GM19193 (cell line): ENCODE results near the gene NAPSA.
A peak's percentile ranks its signal among the peaks of the same experiment; 100 is the strongest.

Experiments
- POLR2A ChIP-seq: IDR thresholded peaks from 4 replicates; pipeline ENCODE4 v1.6.1; 2011; ENCODE audit not compliant: insufficient read depth, insufficient read length; ENCODE audit errors: extremely low read depth

The NAPSA gene

GRCh38 chr19:50377051-50377461 is 11.6 kb upstream of the NAPSA start:
- TF ChIP-seq POLR2A, result no peak

- peak; percentile 72 for TF ChIP-seq POLR2A
Observed at GRCh38 chr19:50376166-50377050, 11.0 kb upstream of the NAPSA start, which contains the start of gene NR1H2. TSS of gene NR1H2 (plus strand) at chr19:50376457. CDS start at chr19:50377606, 1,149 bp downstream.

GRCh38 chr19:50371914-50372475 is 6.6 kb upstream of the NAPSA start:
- TF ChIP-seq POLR2A, result no peak

- peak; percentile 27 for TF ChIP-seq POLR2A
Observed at GRCh38 chr19:50368649-50369570, 3.5 kb upstream of the NAPSA start.

- TF ChIP-seq POLR2A, result no peak
Observed at GRCh38 chr19:50362656-50363424, 2.6 kb downstream of the NAPSA start.

- no peak for TF ChIP-seq POLR2A
Observed at GRCh38 chr19:50362030-50362412, 3.4 kb downstream of the NAPSA start.

GRCh38 chr19:50361290-50362029 is 4.0 kb downstream of the NAPSA start:
- no peak for TF ChIP-seq POLR2A

- TF ChIP-seq POLR2A, result no peak
Observed at GRCh38 chr19:50359328-50359818, 6.1 kb downstream of the NAPSA start.

- peak; percentile 81 for TF ChIP-seq POLR2A
Observed at GRCh38 chr19:50358483-50359327, 6.7 kb downstream of the NAPSA start.

- TF ChIP-seq POLR2A, result peak; percentile 53
Observed at GRCh38 chr19:50357178-50358100, 8.0 kb downstream of the NAPSA start.

GRCh38 chr19:50356691-50357177 is 8.7 kb downstream of the NAPSA start:
- no peak for TF ChIP-seq POLR2A

GRCh38 chr19:50352242-50352641 is 13.2 kb downstream of the NAPSA start:
- TF ChIP-seq POLR2A, result no peak
